Stimulated activated CD8-positive, alpha-beta memory T cell treated with anti-CD3 and anti-CD28 coated beads, Interleukin-12 subunit alpha, Interleukin-12 subunit beta, amount 100 ng/mL, for 4 hours (primary cell): ENCODE data around the gene CCR5.

ENCODE experiments used
- DNase-seq: peaks from one replicate; pipeline ENCODE4 v3.0.0-alpha.2; 2020; ENCODE audit warnings: low read depth

The CCR5 gene

GRCh38 chr3:46359733-46360493 lies 10.8 kb upstream of the CCR5 start:
- DNase-seq, result no peak

- no peak for DNase-seq
Measured at GRCh38 chr3:46360907-46361306, 9.8 kb upstream of the CCR5 start.

GRCh38 chr3:46361408-46362283 lies 9.1 kb upstream of the CCR5 start:
- DNase-seq, result no peak

GRCh38 chr3:46365041-46365440 lies 5.7 kb upstream of the CCR5 start:
- DNase-seq, result no peak

GRCh38 chr3:46365737-46366524 lies 4.8 kb upstream of the CCR5 start:
- DNase-seq, result no peak

GRCh38 chr3:46367811-46368210 lies 2.9 kb upstream of the CCR5 start:
- DNase-seq, result no peak

GRCh38 chr3:46368569-46368968 lies 2.2 kb upstream of the CCR5 start:
- peak; percentile 38 for DNase-seq

- DNase-seq, result no peak
Measured at GRCh38 chr3:46369151-46369550, 1.6 kb upstream of the CCR5 start.

- DNase-seq, result no peak
Measured at GRCh38 chr3:46369675-46370132, 1.0 kb upstream of the CCR5 start.

GRCh38 chr3:46371519-46372340 lies 984 bp downstream of the CCR5 start:
- DNase-seq, result no peak

GRCh38 chr3:46372492-46373359 lies 2.0 kb downstream of the CCR5 start:
- DNase-seq, result no peak

GRCh38 chr3:46374755-46375154 lies 4.0 kb downstream of the CCR5 start:
- DNase-seq, result no peak

- DNase-seq, result no peak
Measured at GRCh38 chr3:46375218-46375617, 4.5 kb downstream of the CCR5 start.

- DNase-seq, result no peak
Measured at GRCh38 chr3:46375814-46376213, 5.1 kb downstream of the CCR5 start.

- peak; percentile 19 for DNase-seq
Measured at GRCh38 chr3:46378426-46378942, 7.7 kb downstream of the CCR5 start.

GRCh38 chr3:46380471-46381221 lies 9.9 kb downstream of the CCR5 start:
- no peak for DNase-seq

GRCh38 chr3:46381625-46382024 lies 10.9 kb downstream of the CCR5 start:
- no peak for DNase-seq

GRCh38 chr3:46383211-46383950 lies 12.6 kb downstream of the CCR5 start:
- no peak for DNase-seq

- no peak for DNase-seq
Measured at GRCh38 chr3:46383951-46384330, 13.2 kb downstream of the CCR5 start.
